T1000 (cell line): ENCODE results near the gene ALDH3A1.
"Not testable (repeated sequence)": the region's sequence is repeated elsewhere in the genome, so short reads cannot be mapped to it uniquely, and the experiment has no call there.

Experiments used
- DNase-seq: peaks from one replicate; lab custom pipeline; 2025; ENCODE audit warnings: mixed read lengths; lab: John Stamatoyannopoulos, UW

ALDH3A1 gene

DNA sequence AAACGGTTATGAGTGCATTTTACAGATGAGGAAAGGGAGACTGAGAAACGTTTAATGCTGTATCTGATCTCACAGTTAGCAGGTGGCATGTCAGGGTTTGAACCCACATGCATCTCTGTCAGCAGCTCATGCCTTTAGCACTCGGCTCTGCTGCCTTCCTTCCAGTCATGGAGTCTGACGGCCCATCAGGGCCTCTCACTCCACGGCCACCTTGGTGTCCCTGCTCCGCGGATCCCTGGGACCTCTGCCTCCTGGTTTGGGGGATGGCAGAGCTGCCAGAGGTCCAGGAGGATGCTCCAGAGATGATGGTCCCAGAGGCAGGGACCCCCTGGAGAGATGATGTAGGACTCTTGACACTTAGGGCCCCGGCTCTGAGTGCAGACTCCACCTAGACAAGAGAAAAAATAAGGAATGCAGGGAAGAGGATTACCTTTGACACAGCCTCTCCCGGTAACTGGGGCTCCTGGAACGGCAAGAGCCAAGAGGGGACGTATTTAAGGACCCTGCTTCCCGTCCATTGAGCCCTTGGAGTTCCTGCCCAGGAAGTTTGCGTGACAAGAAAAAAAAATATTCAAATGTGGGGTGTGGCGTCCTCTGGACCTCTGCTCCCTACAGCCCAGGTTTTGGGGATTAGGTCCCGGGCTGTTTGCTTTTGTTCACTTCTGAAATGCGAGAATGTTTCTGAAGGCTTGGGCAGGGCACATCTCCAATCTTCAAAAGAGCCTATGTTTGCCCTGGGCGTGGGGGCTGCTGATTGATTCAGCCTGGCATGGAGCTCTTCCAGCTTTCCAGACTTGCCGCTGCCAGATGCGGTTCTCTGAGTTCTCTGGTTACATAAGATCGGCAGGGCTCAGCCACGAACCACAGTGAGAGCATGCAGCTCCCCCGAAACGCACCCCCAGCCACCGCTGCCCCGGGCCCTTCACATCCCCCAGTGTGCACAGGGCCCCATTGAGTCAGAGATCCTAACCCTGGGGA, at the start of gene ALDH3A1:
TSS of gene ALDH3A1 (minus strand) at position 470 of the 978 bp plus-strand sequence. CDS start 3,169 bp downstream, outside the sequence.
- no peak for DNase-seq

DNA sequence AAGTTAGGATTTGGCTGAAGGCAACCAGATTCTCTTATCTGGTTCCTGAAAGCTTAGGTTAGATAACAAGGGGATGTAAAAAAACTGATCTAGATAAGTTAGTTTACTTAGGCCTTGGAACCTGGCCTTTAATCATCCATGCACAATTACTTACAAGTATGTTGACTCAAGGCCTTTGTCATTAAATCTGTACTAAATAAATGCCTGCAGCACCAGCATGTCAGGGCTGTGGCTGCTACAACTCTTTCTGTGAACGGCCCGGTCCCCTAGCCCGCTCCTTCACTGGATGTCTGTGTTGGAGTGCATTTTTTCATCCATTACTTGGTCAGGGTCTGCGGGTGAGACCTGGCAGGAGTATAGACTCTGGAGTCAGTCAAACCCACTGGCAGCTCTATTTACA, 48.4 kb upstream of the ALDH3A1 start:
- no peak for DNase-seq

- DNase-seq, result no peak
Measured at GRCh38 chr17:19791918-19792550, 43.9 kb upstream of the ALDH3A1 start.

- no peak for DNase-seq
Measured at GRCh38 chr17:19787733-19788357, 39.7 kb upstream of the ALDH3A1 start.

GRCh38 chr17:19785854-19786253, 37.8 kb upstream of the ALDH3A1 start:
- DNase-seq, result no peak

GRCh38 chr17:19781488-19782458, 33.7 kb upstream of the ALDH3A1 start:
- DNase-seq, result no peak

DNA sequence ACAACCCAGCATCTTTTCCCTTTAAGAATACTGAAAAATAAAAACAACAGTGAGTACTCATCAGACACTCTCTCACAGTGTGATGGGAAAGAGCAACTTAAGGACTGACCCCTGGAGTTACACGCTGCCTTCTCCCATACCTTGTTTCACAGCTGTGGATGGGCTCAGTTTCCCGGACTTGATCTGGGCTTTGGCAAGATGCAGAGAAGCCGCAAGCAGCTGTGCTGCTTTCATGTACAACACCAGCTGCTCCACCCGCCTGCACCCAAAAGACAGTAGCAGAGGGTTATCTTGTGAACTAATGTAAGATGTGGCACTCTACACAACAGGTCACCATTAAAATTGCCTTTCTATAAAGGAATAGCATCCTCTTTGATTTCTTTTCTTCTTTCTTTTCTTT, 32.7 kb upstream of the ALDH3A1 start:
- DNase-seq, result no peak

DNA sequence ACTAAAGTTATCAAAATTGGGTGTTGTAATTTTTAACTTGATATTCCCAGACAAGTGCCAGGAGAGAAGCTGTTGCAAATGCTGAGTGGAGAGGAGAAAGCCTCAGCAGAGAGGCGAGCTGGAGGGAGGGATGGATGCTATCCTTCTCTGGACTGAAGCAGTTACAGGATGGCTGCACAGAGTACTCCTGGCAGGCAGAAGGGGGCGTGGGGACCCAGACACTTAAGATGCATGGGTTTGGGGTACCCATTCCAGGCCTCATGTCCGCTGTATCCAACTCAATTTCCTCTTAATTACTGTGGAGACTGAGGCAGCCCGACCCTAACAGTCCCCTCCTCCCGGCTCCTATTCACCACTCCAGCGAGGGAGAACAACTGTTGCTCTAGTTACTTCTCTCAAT, 25.4 kb upstream of the ALDH3A1 start:
- DNase-seq, result no peak

GRCh38 chr17:19771971-19772630, 24.0 kb upstream of the ALDH3A1 start:
- DNase-seq, result no peak

GRCh38 chr17:19770985-19771735, 23.1 kb upstream of the ALDH3A1 start:
- DNase-seq, result no peak

DNA sequence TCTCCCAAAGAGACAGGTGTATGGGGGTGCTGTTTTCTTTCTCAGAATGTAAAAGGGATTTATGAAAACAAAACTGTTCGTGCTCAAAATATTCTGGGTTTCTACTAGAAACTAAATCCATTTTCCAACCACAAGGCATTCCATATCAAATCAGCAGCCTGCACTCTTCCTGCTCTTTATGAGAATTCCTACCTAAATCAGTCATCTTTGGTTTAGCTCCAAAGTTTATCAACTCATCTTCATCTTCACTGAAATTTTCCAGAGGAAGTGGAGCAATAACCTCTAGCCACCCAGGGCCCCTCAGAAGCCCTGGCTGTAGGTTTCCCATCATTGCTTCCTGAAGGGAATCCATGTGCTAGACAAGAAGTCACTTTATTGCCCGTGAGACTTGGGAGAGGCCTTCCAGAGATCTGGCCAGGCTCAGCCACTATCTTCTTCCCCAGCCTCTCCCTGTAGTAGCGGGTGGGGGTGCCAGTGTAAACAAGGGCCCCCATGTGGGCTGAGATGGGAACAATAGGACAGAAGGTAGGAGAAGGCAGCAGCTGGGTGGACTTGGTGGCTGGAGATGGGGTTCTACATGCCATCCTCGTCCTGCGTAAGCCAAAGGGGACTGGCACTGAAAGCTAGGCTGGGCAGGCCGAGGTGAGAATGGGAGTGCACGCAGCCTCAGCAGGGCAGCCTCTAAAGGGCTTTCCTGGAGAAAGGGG, 22.0 kb upstream of the ALDH3A1 start:
- DNase-seq, result no peak

DNA sequence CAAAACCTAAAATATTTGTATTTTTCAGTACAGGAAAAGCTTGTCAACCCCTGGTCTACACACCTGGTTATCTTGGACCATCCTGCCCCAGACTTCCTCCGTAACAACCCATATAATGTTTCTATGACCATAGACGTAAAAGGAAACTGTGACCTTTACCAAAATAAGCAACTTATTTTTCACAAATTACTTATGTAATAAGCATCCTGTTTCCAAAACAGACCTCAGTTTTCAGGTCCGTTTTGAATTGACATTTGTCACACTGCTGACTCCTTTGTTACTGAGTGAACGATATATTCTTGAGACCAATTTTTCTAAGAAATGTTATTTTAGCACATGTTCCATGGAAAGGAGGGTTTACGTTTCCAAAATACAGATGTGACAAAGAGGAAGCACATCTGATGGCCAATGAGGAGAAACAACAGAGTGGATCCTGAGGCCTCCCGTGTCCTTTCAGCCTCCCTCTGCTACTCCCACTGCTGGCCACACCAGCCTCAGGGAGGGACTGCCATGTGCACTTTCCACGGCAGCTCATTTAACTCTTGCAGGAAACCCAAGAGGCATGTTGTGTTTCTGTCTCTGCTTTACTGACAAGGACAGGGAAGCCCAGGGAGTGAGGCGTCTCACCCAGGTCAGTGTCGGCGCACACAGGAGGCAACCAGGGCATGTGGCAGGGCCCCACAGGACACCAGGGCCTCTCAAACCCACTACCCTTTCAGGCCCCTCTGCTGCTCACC, 20.1 kb upstream of the ALDH3A1 start:
- DNase-seq, result no peak

DNA sequence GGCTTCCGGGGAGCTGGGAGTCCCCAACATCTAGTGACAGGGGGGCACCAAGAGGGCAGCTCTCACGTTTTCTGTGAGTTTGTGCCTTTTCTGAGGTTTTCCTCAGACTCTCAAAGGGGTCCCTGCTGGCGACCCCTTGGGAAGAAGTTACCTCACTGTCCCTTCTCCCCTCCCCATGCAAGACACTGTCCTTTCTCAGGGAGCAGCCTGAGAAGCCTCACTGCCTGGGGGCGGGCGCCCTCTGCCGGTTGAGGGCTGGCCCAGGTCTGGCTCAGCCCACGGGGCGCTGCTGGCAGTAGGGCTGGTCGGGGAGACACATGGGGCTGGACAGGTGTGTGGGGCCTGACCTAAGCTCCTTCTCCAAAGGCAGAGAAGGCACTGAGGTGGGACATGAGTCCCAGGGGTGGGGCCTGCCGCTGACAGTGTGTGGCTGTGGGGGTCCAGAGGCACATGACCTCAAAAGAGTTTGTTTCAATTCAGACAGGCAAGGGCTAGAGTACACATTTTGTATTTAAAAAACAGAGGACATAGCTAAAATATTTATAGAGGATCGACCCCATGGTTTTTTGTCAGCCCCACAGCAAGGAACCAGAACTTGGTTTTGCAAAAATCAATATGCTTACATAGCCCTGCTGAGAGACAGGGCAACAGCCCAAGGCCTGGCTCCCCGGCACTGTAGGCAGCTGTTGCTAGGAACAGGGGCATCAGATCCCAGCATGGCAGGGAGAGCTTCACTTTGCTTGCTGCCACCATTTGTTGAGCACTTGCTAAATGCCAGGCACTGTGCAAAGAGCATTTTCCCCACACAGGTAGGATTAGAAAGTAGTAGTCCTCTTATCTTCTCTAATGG, 18.5 kb upstream of the ALDH3A1 start:
- DNase-seq, result peak; percentile 49

- DNase-seq, result no peak
Measured at GRCh38 chr17:19766016-19766415, 17.9 kb upstream of the ALDH3A1 start.

DNA sequence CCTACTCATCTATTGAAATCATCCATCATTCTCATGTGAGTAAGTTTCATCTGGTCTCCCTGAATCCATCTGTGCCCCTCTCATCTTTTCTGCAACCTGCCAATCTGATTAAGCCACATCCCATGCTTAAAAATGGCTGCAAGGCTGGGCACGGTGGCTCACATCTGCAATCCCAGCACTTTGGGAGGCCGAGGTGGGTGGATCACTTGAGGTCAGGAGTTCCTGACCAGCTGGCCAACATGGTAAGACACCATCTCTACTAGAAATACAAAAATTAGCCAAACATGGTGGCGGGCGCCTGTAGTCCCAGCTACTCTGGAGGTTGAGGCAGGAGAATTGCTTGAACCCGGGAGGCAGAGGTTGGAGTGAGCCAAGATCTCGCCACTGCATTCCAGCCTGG, 15.9 kb upstream of the ALDH3A1 start:
- DNase-seq, result not testable (repeated sequence)

DNA sequence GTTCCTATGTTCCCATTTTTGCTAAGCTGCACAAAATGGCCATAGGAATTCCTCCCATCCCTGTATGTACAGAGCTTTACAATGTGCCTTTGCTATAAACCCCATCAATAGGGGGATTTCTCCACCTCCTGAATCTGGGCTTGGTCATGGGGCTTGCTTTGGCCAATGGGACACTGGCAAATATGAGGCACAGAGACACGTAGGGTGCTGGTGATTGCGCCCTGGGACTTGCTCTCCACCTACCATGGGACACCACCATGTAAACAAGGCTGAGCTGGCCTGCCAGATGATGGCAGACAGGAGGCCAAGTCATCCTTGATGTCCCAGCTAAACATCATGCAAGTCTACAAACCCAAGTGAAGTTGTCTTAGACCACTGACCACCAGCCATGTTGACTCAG, 15.3 kb upstream of the ALDH3A1 start:
- DNase-seq, result no peak

DNA sequence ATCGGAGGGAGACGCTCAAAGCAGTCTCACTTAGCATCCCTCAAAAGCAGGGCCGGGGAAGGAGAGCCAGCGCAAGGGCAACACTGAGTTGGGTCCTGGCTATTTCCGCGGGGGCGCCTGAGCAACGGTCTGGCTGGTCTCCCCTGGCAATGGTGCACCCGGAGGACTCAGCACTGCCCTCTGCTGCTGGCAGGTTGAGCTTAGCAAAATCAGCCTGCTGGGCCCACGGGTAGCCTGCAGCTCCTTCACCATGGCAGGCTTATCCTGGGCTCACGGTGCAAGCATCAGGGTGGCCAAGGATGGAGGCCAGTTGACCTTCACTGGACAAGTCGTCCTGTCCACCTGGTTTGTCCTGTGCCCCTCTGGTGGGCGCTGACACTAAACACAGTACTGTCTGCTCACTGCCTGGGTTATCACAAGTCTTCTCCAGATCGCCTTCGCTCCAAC, 14.4 kb upstream of the ALDH3A1 start:
- peak; percentile 12 for DNase-seq

- no peak for DNase-seq
Measured at GRCh38 chr17:19760746-19761145, 12.6 kb upstream of the ALDH3A1 start.
